ENCODE results near the gene TMEM108.

TMEM108 gene

DNA sequence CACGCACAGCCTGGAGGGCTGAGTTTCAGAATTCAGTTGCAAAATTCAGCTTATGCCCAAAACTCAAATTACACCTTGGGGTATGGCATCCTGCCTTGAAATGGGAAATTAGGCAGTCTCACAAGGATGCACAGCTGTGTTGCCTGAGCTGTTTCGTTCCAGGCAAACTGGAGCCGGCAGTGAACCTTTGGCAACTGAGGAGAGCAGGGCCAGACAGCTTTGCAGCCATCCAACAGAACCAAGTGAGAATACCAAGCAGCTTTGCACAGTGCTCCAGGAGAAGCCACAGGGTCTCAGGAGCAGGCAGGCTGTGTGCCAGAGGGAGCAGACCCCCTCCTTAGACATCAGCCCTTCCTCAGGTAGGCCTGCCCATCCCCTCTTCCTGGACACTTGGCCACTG is 329.2 kb downstream of the TMEM108 start:
- DNase-seq (ENCODE audit: extremely low read depth, low read depth) = no peak
- no peak overlapping the region for H3K4me3 ChIP-seq (replicated peaks; ENCODE audit: low read depth, low read length)
- TF ChIP-seq, protein P1, sequence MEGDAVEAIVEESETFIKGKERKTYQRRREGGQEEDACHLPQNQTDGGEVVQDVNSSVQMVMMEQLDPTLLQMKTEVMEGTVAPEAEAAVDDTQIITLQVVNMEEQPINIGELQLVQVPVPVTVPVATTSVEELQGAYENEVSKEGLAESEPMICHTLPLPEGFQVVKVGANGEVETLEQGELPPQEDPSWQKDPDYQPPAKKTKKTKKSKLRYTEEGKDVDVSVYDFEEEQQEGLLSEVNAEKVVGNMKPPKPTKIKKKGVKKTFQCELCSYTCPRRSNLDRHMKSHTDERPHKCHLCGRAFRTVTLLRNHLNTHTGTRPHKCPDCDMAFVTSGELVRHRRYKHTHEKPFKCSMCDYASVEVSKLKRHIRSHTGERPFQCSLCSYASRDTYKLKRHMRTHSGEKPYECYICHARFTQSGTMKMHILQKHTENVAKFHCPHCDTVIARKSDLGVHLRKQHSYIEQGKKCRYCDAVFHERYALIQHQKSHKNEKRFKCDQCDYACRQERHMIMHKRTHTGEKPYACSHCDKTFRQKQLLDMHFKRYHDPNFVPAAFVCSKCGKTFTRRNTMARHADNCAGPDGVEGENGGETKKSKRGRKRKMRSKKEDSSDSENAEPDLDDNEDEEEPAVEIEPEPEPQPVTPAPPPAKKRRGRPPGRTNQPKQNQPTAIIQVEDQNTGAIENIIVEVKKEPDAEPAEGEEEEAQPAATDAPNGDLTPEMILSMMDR (IDR thresholded peaks at IDR 0.05; ENCODE audit: low read depth, low read length, missing control alignments) = no peak

DNA sequence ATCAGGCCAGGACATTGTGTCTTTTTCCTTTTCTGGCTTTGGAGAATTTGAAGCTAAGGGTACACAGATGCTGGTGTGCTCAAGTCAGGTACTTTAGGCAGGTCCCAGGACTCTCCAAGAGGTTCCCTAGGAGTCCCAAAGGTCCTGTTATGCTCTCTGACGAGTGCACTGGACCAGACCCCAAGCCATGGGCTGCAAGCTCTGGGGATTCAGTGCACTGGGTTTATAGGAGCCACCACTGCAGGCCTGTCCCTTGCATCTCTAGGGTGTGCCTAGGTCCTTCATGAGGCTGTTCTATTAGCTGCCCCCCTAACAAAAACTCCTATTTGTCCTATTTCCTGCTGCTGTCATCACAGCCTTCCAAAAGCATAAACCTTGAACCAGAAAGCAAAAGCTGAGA is 329.8 kb downstream of the TMEM108 start:
- H3K4me3 ChIP-seq (replicated peaks; ENCODE audit: low read depth, low read length) = no peak overlapping the region
- no peak for DNase-seq (ENCODE audit: extremely low read depth, low read depth)
- TF ChIP-seq, protein P1 (IDR thresholded peaks at IDR 0.05; ENCODE audit: low read depth, low read length, missing control alignments) = no peak

DNA sequence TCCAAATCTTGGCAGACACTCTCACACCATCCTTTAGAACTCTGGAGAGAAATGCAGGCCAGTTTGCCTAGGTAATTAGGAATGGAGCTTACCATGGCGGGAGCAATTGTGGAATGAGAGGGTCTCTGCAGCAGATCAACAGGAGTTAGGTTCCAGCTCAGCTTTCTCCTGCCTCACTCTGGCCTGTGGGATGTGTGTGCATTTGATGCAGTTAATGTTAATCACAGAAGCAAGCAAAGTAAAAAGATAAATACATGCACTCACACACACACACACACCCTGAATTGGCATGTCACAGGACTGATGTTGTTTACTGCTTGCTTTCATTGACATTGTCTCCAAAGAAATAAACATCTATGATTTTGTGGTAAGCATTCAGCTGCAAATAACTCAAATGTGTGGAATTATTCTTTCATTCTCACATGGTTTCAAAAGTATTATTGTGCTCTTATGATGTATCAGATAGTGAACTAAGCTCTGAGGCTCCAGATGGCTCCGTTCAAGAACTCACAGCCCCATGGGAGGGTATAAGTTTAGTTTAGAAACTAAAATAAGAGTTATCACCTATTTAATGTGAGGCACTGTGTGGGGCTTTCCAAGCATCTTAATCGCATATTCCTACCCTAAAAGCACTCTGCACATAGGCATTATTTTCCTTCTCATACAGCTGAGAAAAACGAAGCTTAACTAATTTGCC is 330.3 kb downstream of the TMEM108 start:
- TF ChIP-seq, protein P1 (IDR thresholded peaks at IDR 0.05; ENCODE audit: low read depth, low read length, missing control alignments) = no peak
- no peak overlapping the region for H3K4me3 ChIP-seq (replicated peaks; ENCODE audit: low read depth, low read length)

DNA sequence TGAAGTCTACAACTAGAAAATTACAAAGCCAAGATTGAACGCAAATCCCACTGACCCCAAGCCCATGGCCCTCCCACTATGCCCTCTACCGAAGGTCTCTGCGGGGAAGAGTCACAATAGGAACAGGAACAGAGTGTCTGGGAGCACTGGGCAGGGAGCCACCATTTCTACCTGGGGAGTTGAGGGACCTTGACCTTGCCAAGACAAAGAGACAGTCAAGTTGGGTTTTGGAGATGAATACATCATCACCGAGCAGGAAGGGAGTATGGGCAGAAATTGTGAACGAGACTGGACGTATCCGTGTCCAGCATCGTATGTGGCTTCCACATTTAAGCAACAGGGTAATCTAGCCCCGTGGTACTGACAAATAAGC is 330.9 kb downstream of the TMEM108 start:
- no peak overlapping the region for H3K4me3 ChIP-seq (replicated peaks; ENCODE audit: low read depth, low read length)
- no peak for DNase-seq (ENCODE audit: extremely low read depth, low read depth)
- TF ChIP-seq, protein P1 (IDR thresholded peaks at IDR 0.05; ENCODE audit: low read depth, low read length, missing control alignments) = no peak

More for the DNA sequence above, 330.3 kb downstream of the TMEM108 start:
- no peak for DNase-seq (ENCODE audit: extremely low read depth, low read depth)

DNA sequence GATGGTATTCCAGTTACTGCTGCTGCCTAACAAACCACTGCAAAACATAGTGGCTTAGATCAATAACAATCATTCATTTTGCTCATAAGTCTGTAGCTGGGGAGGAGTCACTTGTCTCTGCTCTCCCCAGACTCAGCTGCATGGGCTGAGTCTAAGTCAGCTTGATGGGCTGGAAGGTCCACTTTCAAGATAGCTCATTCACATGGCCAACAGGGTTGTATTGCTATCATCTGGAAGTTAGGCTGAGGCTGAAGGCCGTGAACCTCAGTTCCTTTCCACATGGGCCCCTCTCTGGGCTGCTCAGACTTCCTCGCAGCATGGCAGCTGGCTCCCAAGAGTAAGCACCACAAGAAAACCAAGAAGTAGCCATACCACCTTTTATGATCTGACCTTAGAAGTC is 333.0 kb downstream of the TMEM108 start:
- TF ChIP-seq, protein P1 (IDR thresholded peaks at IDR 0.05; ENCODE audit: low read depth, low read length, missing control alignments) = no peak
- H3K4me3 ChIP-seq (replicated peaks; ENCODE audit: low read depth, low read length) = no peak overlapping the region

DNA sequence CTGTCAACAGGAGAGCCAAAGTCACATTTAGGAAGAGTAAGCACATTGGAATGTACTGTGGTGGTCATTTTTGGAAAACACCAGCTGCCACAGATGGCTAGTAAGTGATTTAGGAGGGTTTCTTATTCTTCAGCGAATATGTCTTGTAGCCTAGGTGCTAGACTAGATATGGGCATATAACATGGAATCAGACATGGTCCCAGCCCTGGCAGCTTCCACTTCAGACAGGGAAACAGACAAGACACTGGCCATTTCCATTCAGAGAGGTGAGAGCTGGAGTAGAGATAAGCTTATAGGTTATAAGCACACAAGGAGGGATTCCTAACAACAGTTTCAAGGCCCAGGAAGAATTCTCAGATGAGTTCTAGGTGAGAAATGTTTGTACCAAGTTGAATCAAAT is 333.5 kb downstream of the TMEM108 start:
- TF ChIP-seq, protein P1 (IDR thresholded peaks at IDR 0.05; ENCODE audit: low read depth, low read length, missing control alignments) = no peak
- no peak for DNase-seq (ENCODE audit: extremely low read depth, low read depth)
- H3K4me3 ChIP-seq (replicated peaks; ENCODE audit: low read depth, low read length) = no peak overlapping the region

More for the DNA sequence above, 333.0 kb downstream of the TMEM108 start:
- no peak for DNase-seq (ENCODE audit: extremely low read depth, low read depth)
